ENCODE results near the gene RAB37.

DNA sequence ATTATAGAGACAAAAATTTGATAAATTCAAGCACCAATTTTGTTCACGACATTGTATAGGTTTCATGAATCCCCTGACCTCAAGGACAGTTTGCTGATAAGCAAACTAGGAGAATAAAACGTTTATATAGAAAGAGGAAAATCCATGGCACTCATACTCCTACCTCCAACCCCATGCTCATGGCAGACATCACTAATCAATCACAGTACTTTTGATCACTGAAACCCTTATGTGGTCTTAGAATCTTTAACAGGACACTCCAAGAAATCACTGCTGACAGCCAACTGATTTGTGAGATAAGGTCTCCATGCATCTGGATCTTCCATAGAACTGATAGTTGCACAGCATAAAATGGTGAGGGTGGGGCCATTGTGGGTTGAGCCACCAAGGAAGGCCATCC lies 6.7 kb downstream of the RAB37 start:
- no peak for TF ChIP-seq EZH2 (IDR thresholded peaks at IDR 0.05; ENCODE audit: borderline replicate concordance, insufficient read depth, low read depth, low read length, poor library complexity, severe bottlenecking)
- no peak for TF ChIP-seq CTCF (IDR thresholded peaks at IDR 0.05)
